ENCODE measurements around the gene NVL. TPM values are rescaled to one million over a fixed set of nuclear protein-coding genes. Genes with fewer than 3 reads are reported as not detected.

Gene NVL
- total and polyA plus RNA-seq, 8 donors = 9.6 to 35.9 (median 12.3) TPM

DNA sequence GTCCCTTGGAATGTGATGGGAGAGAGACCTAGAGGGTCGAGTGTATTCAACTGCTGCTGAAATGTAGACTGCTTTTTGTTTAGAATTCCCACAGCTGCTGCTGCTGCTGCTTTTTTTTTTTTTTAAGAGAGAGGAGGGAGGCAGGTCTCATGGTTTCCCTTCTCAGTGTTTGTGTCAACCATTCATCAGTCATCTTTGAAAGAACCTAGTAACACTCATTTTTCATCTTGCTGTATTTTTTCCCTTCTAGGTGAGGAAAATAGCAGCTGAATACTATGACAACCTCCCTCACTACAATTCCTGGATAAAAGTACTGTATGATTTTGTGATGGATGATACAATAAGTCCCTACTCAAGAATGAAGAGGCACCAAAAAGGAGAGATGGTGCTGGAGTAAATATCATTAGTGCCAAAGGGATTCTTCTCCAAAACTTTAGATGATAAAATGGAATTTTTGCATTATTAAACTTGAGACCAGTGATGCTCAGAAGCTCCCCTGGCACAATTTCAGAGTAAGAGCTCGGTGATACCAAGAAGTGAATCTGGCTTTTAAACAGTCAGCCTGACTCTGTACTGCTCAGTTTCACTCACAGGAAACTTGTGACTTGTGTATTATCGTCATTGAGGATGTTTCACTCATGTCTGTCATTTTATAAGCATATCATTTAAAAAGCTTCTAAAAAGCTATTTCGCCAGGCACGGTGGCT lies 137.7 kb downstream of the NVL start:
- ATAC-seq = no peak
- 82 to 84% methylated on average over 5 of the region's 5 CpGs for WGBS, 2 donors
- no peak for FAIRE-seq

DNA sequence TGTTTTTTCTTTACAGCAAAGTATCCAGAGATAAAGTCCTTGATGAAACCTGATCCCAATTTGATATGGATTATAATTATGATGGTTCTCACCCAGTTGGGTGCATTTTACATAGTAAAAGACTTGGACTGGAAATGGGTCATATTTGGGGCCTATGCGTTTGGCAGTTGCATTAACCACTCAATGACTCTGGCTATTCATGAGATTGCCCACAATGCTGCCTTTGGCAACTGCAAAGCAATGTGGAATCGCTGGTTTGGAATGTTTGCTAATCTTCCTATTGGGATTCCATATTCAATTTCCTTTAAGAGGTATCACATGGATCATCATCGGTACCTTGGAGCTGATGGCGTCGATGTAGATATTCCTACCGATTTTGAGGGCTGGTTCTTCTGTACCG lies 140.4 kb downstream of the NVL start:
- Histone ChIP-seq H3K4me1 (peaks cover 0 to under 1% (median 0%) of the 10 kb centered on the region in 3 donors), H3K36me3 (peaks cover 0 to 7% (median 0%) of the 10 kb centered on the region in 3 donors), H3K9me3 (no peaks in the 10 kb centered on the region), H3K4me3 (no peak overlapping the region), H3K27me3 (no peaks in the 10 kb centered on the region), H3K27ac (no peak overlapping the region)
- 94 to 95% methylated on average over 7 of the region's 7 CpGs for WGBS, 2 donors
- no peak for TF ChIP-seq CTCF (IDR thresholded peaks at IDR 0.05)
- no peak for FAIRE-seq
- intact Hi-C loops (cut with DNase I) = no loop called here
- DNase-seq = no peak
- ATAC-seq = no peak

More for the DNA sequence above, 137.7 kb downstream of the NVL start:
- Histone ChIP-seq H3K27ac (no peak overlapping the region), H3K27me3 (no peaks in the 10 kb centered on the region), H3K4me1 (no peaks in the 10 kb centered on the region), H3K36me3 (peaks cover 0 to 7% (median 0%) of the 10 kb centered on the region in 3 donors), H3K4me3 (no peak overlapping the region), H3K9me3 (no peaks in the 10 kb centered on the region)
- no peak for TF ChIP-seq CTCF (IDR thresholded peaks at IDR 0.05)
- intact Hi-C loops (cut with DNase I) = no loop called here
- DNase-seq = no peak

DNA sequence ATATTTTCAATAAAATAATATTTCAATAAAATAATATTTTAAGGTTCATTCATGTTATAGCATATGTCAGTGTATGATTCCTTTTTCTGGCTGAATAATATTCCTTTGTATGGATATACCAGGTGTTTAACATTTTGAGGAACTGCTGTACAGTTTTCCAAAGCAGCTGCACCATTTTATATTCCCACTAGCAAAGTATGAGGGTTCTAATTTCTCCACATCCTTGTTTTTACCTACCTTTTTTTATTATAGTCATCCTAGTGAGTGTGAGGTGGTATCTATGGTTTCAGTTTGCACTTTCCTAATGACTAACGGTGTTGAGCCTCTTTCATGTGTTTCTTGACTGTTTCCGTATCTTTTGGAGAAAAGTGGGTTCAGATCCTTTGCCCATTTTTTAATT lies 141.7 kb downstream of the NVL start:
- FAIRE-seq (no peak), DNase-seq (no peak), ATAC-seq (no peak)
- intact Hi-C loops (cut with DNase I) = no loop called here
- Histone ChIP-seq H3K4me1 (peaks cover 0 to 6% (median 0%) of the 10 kb centered on the region in 3 donors), H3K4me3 (no peak overlapping the region), H3K27ac (no peak overlapping the region), H3K9me3 (no peaks in the 10 kb centered on the region), H3K27me3 (no peaks in the 10 kb centered on the region), H3K36me3 (peaks cover 0 to 7% (median 0%) of the 10 kb centered on the region in 3 donors)
- 92 to 98% methylated on average over 2 of the region's 2 CpGs for WGBS, 2 donors
- no peak for TF ChIP-seq CTCF (IDR thresholded peaks at IDR 0.05)

GRCh38 chr1:224185208-224185607 lies 144.8 kb downstream of the NVL start:
- no peaks in the 10 kb centered on the region for H3K27me3 ChIP-seq
- WGBS, 2 donors = 94 to 97% methylated on average over 8 of the region's 8 CpGs
- TF ChIP-seq CTCF (IDR thresholded peaks at IDR 0.05) = no peak
- H3K27ac ChIP-seq = no peak overlapping the region
- H3K9me3 ChIP-seq = no peaks in the 10 kb centered on the region
- intact Hi-C loops (cut with DNase I) = no loop called here
- FAIRE-seq (no peak), DNase-seq (no peak), ATAC-seq (no peak)
- H3K4me1 ChIP-seq = peaks cover 0 to 9% (median 0%) of the 10 kb centered on the region in 3 donors
- no peak overlapping the region for H3K4me3 ChIP-seq
- H3K36me3 ChIP-seq = no peaks in the 10 kb centered on the region
